K562 (cell line): ENCODE measurements around the gene CPED1. TPM values are rescaled to one million over a fixed set of nuclear protein-coding genes. Genes with fewer than 3 reads are reported as not detected.
A peak's percentile ranks its signal among the peaks of the same experiment; 100 is the strongest.

ENCODE experiments used
- ARHGAP35 ChIP-seq: fragments of 450-650 bp; IDR thresholded peaks from 2 replicates; pipeline ENCODE4 v1.6.1; 2018; ENCODE audit not compliant: partially characterized antibody
- ELF2 ChIP-seq: fragments of 250-450 bp; sonication (Bioruptor Pico); IDR thresholded peaks from 2 replicates; pipeline ENCODE4 v1.5.0; 2021; ENCODE audit warnings: mild to moderate bottlenecking
- KLF13 ChIP-seq: fragments of 450-650 bp; IDR thresholded peaks from 2 replicates; pipeline ENCODE4 v1.6.1; 2016; ENCODE audit warnings: missing genetic modification characterization, low read depth, mild to moderate bottlenecking, missing compliant biosample characterization, moderate library complexity, borderline replicate concordance
- MAFG ChIP-seq: fragments of 450-650 bp; conservative IDR thresholded peaks from 2 replicates; pipeline ENCODE4 v1.6.1; 2016; ENCODE audit warnings: missing genetic modification characterization, missing compliant biosample characterization
- MEIS2 ChIP-seq: fragments of 450-650 bp; IDR thresholded peaks from 2 replicates; pipeline ENCODE4 v1.6.1; 2014; ENCODE audit warnings: mild to moderate bottlenecking; ENCODE audit not compliant: partially characterized antibody
- PYGO2 ChIP-seq: fragments of 450-650 bp; IDR thresholded peaks from 2 replicates; pipeline ENCODE4 v1.6.1; 2016; ENCODE audit warnings: mild to moderate bottlenecking, missing genetic modification characterization, moderate library complexity, missing compliant biosample characterization
- RAD51 ChIP-seq: fragments of 450-650 bp; IDR thresholded peaks from 2 replicates; pipeline ENCODE4 v1.7.1; 2016; ENCODE audit warnings: low read depth, mild to moderate bottlenecking, borderline replicate concordance
- SRF ChIP-seq, 2 experiments: fragments of 250-450, 450-650 bp in 1 of 2; sonication (Bioruptor Pico) in 1 of 2; sonication (generic) in 1 of 2; formaldehyde crosslinking; IDR thresholded peaks; 2 replicates each; pipeline versions ENCODE4 v1.5.0 to v1.5.1; 2020 to 2022; ENCODE audit warnings: mild to moderate bottlenecking in 1 of 2, missing genetic modification reagents in 1 of 2
- SRSF1 ChIP-seq: fragments of 200-400 bp; formaldehyde crosslinking; IDR thresholded peaks from 2 replicates; pipeline ENCODE4 v1.6.1; 2017; ENCODE audit warnings: mild to moderate bottlenecking, low read depth, low read length, moderate library complexity
- TAF9B ChIP-seq: fragments of 450-650 bp; IDR thresholded peaks from 2 replicates; pipeline ENCODE4 v1.6.1; 2018; ENCODE audit warnings: mild to moderate bottlenecking; ENCODE audit not compliant: partially characterized antibody
- ZBTB5 ChIP-seq: fragments of 450-650 bp; IDR thresholded peaks from 2 replicates; pipeline ENCODE4 v1.6.1; 2017; ENCODE audit warnings: antibody characterized with exemption
- ZKSCAN3 ChIP-seq: fragments of 250-450 bp; sonication (Bioruptor Pico); IDR thresholded peaks from 2 replicates; pipeline ENCODE4 v1.4.0; 2020
- ZKSCAN8 ChIP-seq: fragments of 200-800 bp; sonication (Bioruptor generic); IDR thresholded peaks from 2 replicates; pipeline ENCODE4 v1.6.1; 2016; ENCODE audit warnings: missing genetic modification characterization, missing compliant biosample characterization
- ZNF146 ChIP-seq: IDR thresholded peaks from one replicate; pipeline ENCODE4 v1.6.1; 2018; ENCODE audit warnings: missing compliant biosample characterization; ENCODE audit not compliant: unreplicated experiment
- polyA plus RNA-seq, 8 experiments: library from polyadenylated mRNA; depleted of rRNA in 4 of 8; stranded (reverse) in 5 of 8; unstranded in 3 of 8; fragments of >200 nt; fragmentation: Nextera tagmentation in 2 of 8; fragmentation: Illumina TruSeq in 1 of 8; extraction: Ambion mirVana in 2 of 8; extraction: Trizol in 1 of 8; gene quantifications; 2 replicates each; pipeline versions ENCODE4 v1.2.1 to v1.2.3, GENCODE V29; 2011 to 2014; ENCODE audit warnings: inconsistent platforms in 1 of 8, missing spikeins in 1 of 8
- total RNA-seq, 7 experiments: library from RNA; depleted of rRNA in 6 of 7; stranded (reverse); fragments of >200 nt in 6 of 7; fragmentation: Illumina TruSeq in 2 of 7; extraction: Trizol in 2 of 7; gene quantifications; 2 replicates each; pipeline versions ENCODE4 v1.2.1 to v1.2.3, GENCODE V29; 2011 to 2021; ENCODE audit warnings: low replicate concordance in 1 of 7
- TF ChIP-seq, protein P1 (sequence below): sonication (generic); formaldehyde crosslinking; IDR thresholded peaks from 2 replicates; pipeline ENCODE4 v1.8.0; 2023; ENCODE audit warnings: mild to moderate bottlenecking, missing genetic modification reagents
- TF ChIP-seq, protein P2 (sequence below): sonication (generic); IDR thresholded peaks from 2 replicates; pipeline ENCODE4 v1.6.1; 2016
- TF ChIP-seq, protein P3 (sequence below): fragments of 150-350 bp; conservative IDR thresholded peaks from 2 replicates; pipeline ENCODE4 v1.6.1; 2014; ENCODE audit warnings: low read length
- TF ChIP-seq, protein P4 (sequence below): fragments of 200-400 bp; formaldehyde crosslinking; IDR thresholded peaks from 2 replicates; pipeline ENCODE4 v1.6.1; 2017; ENCODE audit warnings: mild to moderate bottlenecking, low read depth, low read length, moderate library complexity

Gene CPED1
- total and polyA plus RNA-seq, 9 of the 15 experiments (the other 6 are each of a cell fraction or from before 2014, with no cell fraction given), result 195 to 393 (median 290) TPM

DNA sequence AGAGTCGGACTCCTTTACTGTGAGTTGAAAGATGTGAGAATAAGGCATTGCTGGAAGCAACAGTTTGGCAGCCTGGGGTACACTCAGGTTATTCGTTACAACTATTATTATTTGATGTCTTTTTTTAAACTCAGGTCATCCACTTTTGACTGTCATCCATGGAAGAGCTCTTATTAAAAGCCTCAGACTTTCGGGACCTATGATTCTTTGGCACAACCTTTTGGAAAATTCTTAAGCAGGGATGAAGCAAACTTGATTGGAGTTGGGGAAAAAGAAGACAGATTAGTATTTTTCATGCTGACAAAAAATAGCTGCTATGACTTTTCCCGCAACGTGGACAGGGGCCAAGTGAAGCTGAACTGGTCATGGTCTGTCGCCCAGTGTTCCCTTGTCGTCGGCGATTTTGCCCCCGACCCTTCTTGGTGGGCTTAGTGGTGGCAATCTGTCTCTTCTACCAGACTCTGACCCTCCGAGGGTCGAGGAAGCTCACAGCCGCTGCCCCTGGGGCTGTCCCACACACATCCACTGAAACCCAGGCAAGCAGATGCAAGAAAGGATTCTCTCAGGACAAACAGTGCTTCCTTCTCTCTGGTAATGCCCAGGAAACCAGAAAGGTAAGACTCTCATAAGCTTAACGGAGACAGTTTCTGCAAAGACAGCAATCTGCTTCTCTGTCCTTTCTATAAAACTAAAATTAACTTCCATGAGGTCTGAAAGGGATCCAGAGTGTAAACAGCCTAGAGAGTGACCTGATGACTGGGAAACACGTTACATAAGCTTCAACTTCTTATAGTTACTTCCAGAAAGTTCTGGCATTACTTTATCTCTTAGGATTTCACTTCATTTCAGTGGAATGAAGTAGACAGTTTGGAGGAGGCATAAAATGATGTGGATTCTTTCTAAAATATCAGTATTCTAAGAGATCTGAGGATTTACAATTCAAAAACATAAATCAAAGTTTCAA, 1.0 kb downstream of the CPED1 start (continued):
- no peak for TF ChIP-seq ZBTB5
- no peak for TF ChIP-seq MAFG (tag)
- TF ChIP-seq ZKSCAN3, result no peak
- no peak for TF ChIP-seq ARHGAP35
- TF ChIP-seq KLF13 (tag), result no peak
- no peak for TF ChIP-seq ELF2
- TF ChIP-seq, protein P1, sequence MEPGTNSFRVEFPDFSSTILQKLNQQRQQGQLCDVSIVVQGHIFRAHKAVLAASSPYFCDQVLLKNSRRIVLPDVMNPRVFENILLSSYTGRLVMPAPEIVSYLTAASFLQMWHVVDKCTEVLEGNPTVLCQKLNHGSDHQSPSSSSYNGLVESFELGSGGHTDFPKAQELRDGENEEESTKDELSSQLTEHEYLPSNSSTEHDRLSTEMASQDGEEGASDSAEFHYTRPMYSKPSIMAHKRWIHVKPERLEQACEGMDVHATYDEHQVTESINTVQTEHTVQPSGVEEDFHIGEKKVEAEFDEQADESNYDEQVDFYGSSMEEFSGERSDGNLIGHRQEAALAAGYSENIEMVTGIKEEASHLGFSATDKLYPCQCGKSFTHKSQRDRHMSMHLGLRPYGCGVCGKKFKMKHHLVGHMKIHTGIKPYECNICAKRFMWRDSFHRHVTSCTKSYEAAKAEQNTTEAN (CRISPR knock-in tag), result no peak
- no peak for TF ChIP-seq SRF (CRISPR knock-in tag; IDR thresholded peaks at IDR 0.05)
- TF ChIP-seq RAD51, result no peak
- peak; percentile 7 for TF ChIP-seq TAF9B
- TF ChIP-seq MEIS2, result no peak
- TF ChIP-seq ZNF146 (CRISPR knock-in tag), result no peak
- TF ChIP-seq SRSF1, result no peak
- TF ChIP-seq, protein P2, sequence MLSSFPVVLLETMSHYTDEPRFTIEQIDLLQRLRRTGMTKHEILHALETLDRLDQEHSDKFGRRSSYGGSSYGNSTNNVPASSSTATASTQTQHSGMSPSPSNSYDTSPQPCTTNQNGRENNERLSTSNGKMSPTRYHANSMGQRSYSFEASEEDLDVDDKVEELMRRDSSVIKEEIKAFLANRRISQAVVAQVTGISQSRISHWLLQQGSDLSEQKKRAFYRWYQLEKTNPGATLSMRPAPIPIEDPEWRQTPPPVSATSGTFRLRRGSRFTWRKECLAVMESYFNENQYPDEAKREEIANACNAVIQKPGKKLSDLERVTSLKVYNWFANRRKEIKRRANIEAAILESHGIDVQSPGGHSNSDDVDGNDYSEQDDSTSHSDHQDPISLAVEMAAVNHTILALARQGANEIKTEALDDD, result no peak
- no peak for TF ChIP-seq PYGO2 (tag)
- no peak for TF ChIP-seq ZKSCAN8
- TF ChIP-seq, protein P3, sequence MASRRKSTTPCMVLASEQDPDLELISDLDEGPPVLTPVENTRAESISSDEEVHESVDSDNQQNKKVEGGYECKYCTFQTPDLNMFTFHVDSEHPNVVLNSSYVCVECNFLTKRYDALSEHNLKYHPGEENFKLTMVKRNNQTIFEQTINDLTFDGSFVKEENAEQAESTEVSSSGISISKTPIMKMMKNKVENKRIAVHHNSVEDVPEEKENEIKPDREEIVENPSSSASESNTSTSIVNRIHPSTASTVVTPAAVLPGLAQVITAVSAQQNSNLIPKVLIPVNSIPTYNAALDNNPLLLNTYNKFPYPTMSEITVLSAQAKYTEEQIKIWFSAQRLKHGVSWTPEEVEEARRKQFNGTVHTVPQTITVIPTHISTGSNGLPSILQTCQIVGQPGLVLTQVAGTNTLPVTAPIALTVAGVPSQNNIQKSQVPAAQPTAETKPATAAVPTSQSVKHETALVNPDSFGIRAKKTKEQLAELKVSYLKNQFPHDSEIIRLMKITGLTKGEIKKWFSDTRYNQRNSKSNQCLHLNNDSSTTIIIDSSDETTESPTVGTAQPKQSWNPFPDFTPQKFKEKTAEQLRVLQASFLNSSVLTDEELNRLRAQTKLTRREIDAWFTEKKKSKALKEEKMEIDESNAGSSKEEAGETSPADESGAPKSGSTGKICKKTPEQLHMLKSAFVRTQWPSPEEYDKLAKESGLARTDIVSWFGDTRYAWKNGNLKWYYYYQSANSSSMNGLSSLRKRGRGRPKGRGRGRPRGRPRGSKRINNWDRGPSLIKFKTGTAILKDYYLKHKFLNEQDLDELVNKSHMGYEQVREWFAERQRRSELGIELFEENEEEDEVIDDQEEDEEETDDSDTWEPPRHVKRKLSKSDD, result no peak
- TF ChIP-seq, protein P4, sequence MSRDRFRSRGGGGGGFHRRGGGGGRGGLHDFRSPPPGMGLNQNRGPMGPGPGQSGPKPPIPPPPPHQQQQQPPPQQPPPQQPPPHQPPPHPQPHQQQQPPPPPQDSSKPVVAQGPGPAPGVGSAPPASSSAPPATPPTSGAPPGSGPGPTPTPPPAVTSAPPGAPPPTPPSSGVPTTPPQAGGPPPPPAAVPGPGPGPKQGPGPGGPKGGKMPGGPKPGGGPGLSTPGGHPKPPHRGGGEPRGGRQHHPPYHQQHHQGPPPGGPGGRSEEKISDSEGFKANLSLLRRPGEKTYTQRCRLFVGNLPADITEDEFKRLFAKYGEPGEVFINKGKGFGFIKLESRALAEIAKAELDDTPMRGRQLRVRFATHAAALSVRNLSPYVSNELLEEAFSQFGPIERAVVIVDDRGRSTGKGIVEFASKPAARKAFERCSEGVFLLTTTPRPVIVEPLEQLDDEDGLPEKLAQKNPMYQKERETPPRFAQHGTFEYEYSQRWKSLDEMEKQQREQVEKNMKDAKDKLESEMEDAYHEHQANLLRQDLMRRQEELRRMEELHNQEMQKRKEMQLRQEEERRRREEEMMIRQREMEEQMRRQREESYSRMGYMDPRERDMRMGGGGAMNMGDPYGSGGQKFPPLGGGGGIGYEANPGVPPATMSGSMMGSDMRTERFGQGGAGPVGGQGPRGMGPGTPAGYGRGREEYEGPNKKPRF, result no peak
